DMS153 (cell line): ENCODE measurements around the gene HPCAL4.
A peak's percentile ranks its signal among the peaks of the same experiment; 100 is the strongest.

Experiments used
- DNase-seq: peaks from one replicate; lab custom pipeline; 2025; lab: John Stamatoyannopoulos, UW

HPCAL4 gene

DNA sequence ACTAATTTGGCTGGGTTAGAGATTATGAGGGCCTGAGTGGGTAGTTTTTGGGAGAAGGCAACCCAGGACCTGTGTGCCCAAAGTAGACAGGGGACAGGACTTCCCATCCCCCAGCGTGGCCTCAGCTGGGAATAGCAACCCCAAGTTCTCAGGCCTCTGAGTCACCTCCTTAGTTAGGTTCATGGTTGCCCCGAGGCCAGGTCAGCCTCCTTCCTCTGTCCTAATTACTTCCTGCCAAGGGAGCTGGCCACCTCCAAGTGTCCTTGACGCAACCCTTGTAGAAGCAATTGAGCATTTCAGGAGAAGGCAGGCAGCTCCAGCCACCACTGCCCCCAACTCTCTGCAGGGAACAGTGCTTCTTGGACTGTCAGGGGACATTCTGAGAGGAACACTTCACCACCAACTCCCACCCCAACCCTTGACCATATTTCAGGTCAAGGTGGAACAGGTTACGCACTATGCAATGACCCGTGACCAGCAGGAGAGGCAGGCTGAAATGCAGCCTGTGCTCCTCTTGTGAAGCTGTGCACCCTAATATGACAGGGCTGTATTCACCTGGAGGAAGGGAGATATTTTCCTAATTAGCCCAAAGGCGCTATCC is 14.2 kb downstream of the HPCAL4 start:
- DNase-seq = no peak

DNA sequence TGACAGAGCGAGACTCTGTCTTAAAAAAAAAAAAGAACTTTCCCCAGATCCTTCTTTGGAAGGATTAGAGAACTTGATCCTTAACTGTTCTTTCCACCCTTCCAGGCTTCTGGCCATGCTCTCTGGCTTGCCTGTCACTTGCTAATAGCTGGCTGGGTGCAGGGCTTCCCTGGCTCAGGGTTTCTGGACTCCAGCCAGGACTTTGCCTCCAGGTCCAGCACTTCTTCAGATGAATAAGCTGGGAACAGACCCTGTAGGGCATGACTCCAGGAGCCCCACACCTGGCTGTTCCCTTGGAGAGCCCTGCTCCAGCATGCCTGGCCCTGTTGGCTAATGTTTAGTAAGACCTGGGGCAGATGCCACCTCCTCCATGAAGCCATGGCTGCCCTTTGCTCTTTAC is 16.0 kb downstream of the HPCAL4 start:
- no peak for DNase-seq

DNA sequence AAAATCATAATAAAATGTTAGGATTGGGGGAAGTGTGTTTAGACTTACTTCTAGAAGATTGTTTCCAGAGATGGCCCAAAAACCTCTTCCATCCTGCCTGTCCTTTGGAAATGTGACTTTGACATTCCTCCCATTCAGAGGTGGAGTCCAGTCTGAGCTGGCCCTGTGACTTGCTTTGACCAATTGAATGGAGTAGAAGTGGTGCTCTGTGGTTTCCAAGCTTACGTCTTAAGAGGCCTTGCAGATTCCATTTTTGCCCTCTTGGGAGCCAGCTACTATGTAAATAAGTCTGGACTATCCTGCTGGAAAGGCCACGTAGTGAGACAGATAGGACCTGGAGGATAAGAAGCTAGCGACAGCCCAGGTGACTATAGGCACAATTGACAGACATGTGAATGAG is 18.0 kb downstream of the HPCAL4 start:
- no peak for DNase-seq

DNA sequence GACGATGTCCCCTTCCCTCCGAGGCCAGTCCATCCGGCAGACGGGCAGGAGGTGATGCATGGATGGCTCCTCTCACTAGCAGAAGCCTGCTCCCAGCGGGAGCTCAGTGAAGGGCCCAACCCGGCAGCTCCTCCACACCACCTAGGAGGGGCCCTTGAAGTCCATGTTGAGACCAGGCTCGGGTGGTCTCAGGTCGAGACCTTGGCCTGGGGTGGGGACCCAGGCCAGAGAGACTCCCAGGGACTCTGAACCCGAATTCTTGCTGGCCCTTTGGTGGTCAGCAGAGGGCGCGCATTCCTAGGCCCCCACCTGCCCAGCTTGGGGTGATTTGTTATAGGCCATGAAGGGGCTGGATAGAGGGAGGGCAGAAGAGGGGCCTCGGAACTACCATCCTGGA is 18.7 kb downstream of the HPCAL4 start:
- DNase-seq = no peak

DNA sequence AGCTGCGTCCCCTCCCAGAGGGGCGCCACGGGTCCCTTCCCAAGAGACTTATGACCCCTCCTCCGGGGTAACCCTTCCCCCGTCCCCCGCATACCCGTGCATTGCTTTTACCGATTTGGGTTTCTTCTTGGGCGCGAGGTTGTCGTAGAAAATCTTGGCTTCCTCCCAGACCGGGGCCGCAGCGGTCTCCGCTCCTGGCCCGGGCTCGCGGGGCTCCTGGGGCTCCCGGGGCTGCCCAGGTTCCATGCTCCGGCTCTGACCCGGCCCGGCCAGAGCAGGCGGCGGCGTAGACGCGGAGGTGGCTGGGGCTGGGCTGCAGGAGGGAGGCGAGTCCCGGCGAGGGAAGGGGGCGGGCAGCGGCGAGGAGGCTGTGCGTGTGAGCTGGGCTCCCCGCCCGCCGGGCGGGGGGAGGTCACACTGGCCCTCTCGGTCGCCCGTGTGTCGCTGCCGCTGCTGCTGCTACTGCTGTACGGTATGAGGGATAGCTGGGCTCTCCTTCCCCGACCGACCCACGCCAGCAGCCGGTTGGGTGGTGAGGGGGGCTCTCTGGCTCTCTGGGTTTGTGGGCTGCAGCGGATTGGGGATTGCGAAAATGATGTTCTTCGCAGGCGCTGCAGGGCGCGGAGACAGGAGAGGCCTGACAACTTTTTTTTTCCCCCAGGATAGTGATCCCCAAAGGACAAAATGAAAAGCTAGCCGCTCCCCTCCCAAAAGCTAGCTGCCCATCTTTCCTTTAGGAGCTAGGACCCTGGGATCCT is 19.3 kb downstream of the HPCAL4 start, which contains the start of gene NT5C1A:
Gene NT5C1A (minus strand): TSS at position 315 of the 758 bp plus-strand sequence. CDS start 69 bp downstream, at position 246.
- DNase-seq = no peak

DNA sequence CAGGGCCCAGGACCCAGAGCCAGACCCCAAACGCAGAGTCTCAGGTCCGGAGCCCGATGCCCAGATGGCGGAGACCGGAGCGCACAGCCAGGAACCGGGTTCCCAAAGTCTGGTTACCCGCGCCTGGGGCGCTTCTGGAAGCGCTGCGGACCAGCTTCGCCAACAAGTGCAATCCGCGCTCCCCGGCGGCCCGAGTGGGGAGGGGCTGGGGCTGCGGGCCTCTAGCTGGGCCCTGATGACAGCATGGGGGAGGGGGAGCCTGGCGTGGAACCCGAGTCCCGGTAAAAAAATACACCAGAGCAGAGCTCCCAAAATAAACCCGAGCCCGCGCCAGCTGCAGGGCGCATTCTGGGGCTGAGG is 19.8 kb downstream of the HPCAL4 start:
- DNase-seq = no peak

DNA sequence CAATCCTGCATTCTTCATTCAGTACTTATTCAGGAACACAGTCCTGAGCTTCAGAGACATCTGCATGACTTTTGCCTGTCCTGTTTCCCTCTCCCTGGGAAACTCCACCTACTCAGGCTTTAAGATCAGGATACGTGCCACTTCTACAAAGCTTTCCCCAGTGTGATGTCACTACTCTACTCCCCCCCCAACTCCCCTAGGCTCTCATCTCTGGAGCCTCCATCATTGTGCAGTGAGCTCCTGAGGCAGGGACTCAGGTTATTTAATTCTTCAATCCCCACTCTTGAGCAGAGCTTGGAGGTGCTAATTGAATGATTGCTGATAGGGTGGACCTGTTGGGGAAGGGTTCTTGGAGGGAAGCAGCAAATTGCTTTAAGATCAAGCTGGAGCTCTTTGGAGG is 20.5 kb downstream of the HPCAL4 start:
- no peak for DNase-seq

DNA sequence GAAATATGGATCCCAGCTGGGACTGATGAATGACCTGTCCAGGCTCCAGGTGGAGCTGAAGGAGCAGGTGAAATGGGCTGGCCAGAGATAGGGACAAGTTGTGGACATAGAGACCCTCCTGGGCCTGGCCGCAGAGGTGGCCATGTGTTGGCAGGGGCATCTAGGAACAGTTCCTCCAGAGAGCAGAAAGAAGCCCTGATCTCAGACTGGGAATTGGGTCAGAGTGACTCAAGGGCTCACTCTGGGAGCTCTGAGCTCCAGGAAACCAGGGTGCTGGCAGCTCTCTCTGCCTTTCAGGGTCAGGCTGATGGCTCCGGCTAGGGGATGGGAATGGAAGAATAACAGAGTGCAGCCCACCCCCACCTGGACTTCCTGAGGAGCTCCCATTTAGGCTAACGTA is 22.3 kb downstream of the HPCAL4 start:
- DNase-seq = no peak

DNA sequence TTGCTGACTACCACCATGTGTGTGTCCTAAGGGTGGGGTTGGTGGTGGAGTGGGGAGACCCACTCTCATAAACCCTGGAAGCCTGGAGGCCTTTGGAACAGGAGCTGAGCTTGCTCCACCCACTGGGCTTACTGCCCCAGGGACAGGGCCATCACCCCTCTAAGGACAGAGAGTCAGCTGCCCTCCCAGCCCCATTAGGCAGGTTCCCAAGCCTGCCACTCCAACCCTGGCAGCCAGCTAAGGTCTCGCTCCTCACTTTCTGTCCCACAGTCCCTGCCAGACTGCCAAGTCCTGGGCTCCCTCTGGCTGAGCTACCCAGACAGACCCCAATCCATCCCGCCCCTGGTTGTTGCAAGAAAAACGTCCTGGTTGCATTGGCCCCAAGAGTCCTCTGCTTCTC is 23.1 kb downstream of the HPCAL4 start:
- no peak for DNase-seq

DNA sequence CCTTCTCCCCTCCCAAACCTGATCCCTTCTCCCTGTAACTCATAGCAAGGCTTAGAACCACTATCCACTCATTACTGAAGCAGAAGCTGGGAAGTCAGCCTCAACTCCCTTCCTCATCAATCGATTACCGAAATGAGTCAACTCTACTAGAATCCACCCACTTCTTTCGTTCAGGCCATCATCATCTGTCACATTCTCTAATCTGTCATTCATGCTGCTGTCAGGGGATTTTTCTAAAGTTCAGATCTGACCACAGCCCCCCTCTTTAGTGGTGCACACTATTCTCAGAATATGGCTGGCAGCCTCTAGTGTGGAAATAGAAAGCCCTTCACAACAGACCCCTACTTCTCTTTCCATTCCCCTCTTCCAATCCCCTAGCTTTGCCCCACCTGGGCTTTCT is 24.5 kb downstream of the HPCAL4 start:
- no peak for DNase-seq

DNA sequence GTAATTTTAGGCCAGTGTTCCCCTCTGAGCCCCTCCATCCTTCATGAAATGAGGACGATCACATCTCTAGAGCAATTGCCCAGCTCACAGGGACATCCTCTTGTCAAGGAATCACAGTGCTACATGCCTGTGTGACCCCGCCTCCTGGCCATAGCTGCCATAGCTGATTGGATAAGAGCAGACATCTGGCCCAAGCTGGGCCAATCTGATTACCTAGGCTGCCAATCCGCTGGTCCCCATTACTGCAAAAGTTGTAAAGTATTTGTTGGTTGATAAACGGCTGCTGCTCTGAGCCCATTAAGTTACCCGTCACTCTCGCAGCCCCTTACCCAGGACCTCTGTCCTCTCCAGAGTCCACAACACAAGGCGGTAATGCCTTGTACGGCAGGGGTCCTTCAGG is 27.7 kb downstream of the HPCAL4 start:
- DNase-seq = no peak

DNA sequence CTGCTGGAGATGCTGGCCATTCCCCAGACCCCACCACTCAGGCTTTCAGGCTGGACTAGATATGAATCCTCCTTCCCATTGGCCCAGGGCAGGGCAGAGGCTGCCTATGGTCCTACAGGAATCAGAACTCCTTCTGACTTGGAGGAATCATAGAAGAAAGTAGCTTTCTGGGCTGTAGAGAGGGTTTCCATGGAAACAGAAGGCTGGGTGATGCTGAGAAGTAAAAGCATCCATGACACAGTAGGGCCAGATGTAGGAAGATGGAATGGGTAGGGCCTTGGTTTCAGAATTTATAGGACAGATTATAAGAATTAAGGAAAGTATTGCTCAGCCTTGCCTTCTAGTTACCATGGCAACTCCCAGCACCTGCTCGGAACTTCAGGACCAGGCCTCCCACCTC is 28.4 kb downstream of the HPCAL4 start:
- no peak for DNase-seq

DNA sequence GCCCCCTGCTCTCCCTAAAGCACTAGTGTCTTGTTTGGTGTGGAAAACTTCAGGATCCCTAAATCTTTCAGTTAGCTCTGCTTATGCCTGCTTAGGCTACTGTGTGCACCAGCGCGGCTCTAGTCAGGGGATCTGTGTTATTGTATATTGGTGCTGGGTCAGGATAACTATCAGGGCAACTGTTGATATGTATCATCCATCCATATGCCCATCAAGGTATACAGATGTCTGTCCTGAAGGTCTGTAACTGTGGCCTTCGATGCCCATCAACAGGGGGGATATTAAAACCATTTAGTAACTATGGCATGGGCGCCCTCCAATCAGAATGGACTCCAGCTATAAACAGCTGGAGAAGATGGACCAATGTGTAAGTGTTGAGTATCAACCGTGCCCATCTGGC is 31.7 kb downstream of the HPCAL4 start:
- DNase-seq = no peak

DNA sequence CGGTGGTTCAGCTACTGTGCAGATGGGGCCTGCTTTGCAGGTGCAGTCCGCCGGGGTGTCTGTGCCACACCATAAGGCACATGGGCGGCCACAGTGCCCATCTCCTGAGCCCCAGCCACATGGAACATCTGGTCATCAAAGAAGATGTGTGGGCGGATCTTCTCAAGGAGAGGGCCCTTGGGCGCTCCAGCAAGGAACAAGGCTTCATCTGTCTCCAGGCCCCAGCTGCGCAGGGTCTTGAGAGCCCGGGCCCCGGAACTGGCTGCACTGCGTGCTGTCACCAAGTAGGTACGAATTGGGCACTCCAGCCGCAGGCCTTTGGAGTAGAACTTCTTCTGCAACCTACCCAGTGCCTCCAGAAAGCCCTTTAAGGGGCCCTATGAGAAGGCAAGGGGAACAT is 32.1 kb downstream of the HPCAL4 start:
- DNase-seq = no peak

DNA sequence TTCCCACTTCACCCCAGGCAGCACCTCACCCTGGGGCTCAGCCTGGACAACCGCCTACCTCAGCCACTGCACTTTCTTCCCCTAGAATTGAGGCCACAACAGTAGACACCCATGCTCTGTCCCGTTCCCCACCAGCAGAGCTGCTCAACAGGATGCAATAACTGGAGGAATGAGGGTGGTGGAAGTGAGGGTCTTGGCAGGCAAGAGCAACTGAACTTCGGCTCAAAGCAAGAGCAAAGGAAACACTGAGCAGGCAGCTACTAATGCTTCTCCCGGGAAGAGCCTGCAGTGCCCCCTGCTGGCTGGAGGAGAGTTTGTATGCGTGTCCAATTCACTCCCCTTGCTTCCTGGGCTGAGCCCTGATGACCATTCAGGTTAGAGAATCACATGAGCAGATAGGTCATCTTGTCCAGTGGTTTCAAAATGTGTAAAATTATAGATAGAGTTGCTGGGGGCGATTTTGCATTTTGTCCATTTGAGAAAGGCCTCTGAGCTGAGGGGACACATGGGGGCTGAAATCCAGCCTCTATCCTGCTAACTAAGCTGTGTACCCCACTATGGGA is 33.2 kb downstream of the HPCAL4 start:
- peak; percentile 67 for DNase-seq

DNA sequence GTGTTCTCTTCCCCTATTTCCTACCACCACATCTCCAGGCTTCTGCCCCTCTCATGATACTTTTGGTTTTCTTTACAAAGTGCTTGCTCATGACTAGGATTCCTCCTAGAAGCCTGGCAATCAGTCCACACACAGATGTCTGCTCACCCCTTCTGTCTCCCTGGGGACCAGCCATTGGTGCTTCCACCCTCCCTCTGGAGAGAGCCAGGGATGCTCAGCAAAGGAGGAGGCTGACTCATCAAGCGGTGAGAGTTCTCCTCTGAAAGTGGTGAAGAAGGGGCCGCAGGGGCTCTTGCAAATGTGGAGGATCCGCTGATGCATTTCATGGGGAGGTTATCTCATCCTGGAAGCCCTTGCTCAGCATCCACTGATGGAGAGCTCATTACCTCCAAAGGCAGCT is 33.8 kb downstream of the HPCAL4 start:
- no peak for DNase-seq

DNA sequence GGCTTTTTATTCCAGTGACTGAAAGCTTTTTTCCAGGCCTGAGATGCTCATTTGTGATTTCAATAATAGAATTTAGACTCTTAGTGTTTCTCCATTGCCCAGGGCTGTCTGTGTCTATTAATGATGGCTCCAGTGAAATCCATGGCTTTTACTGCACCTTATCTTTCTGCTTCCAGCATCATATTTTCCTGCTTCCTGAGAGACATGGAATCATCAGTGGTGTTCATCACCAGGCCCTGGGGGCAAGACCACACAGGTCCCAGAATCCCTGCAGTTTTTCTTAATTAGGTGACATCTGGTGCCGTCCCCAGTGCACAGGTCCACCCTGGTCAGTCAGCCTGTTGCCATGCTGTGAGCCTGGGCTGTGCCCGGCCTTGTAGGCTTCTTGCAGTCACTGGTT is 34.8 kb downstream of the HPCAL4 start:
- DNase-seq = no peak

DNA sequence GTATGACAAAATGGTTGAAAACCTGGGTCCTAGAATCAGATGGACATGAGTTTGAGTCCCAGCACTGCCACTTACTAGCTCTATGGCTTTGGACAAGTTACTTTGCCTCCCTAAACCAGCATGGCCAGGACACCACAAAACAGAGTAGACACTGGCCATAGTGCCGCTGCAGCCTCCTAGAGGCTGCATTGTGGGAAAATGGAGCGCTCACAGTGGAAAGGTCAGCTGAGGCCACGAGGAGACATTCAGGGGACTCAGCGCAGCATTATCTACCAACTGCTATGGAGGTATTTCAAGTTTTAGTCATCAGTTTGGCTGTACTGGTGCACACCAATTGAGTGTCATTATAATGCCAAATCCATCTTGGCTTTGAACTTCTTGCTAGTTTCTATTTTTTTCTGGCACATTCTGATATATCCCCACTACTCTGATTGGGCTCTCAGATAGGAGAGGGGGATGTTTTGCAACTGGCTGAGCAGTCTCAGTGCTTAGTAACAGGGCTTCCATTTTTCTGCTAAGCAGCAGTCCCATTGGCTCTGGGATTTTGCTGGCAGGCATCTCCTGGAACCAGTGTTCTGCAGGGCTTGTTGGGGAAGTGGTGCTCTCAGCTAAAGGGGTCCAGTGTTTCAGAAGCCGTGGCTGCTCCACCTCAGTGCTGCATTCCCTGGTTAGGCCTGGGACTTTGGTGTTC is 35.5 kb downstream of the HPCAL4 start:
- no peak for DNase-seq

DNA sequence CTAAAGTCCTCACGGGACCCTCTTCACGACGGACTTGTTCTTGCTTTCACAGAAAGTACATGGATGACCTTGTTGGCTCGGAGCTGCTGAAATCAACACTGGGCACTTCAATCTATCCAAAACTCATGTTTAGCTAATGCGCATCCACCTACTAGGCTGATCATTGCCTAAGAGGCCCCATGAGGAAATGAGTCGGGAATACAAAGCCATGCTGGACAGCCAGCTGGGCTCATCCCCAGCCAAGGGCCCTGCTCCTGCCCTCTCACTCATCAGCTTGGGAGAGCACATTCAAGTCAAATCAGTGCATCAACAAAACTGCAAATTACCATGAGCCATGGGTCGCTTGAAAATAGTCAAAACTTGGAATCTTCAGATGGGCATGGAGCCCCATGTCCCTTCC is 36.9 kb downstream of the HPCAL4 start:
- no peak for DNase-seq

DNA sequence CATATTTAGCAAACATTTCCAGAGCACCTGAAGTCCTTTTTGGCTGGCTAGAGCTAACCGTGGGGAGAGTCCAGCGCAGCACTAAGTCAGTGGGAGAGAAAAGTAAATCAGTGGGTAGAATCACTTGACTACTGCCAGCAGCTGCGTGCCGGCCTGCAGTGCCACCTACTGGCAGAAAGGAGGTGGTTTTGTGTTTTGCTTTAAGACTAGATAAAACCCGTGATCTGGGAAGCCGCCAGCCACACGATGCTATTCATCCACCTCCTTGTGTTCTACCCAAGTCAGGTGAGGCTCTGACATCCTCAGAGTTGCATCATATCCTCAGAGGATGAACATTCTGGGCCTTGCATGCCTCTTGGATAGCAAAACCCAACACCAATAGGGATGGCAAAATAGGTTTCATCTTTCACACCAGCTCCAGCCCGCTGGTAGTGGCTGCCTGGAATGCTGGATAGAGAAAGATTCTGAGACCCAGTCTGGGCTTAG is 37.6 kb downstream of the HPCAL4 start:
- peak; percentile 82 for DNase-seq

DNA sequence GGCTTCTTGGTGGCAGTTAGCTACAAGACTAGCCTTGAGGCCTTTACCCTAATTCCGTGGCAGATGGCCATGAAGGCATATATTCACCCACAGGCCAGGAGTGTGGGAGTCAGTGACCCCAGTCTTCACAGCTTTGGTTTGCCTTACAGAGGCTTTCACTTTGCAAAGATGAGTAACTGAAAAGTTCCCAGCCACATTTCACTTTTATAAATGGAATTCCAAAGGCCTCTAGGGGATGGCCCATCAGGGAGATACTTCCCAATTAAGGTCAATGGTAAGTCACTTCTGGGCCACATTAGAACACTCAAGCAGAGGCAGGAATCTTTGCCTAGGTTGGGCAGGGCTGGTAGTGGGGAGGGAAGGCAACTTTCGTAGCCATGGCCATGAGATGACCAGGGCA is 38.7 kb downstream of the HPCAL4 start:
- no peak for DNase-seq

DNA sequence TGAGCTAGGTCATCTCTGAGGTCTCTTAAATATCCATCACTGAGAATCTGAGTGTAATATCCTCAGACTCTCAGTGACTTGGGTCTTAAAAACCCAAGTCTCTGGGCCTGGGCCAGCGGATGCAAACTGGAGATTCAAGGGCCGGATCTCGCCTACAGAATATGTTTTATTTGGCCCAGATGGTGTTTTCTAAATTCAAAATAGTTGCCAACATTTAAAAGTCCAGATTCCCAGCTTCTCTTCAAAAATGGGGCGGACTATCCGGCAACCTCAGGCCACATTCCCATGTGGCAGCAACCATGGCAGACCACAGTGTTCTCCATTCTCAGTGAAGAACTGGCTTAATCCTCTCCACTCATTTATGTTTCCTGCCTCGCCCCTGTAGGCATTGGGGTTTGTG is 39.1 kb downstream of the HPCAL4 start:
- no peak for DNase-seq

DNA sequence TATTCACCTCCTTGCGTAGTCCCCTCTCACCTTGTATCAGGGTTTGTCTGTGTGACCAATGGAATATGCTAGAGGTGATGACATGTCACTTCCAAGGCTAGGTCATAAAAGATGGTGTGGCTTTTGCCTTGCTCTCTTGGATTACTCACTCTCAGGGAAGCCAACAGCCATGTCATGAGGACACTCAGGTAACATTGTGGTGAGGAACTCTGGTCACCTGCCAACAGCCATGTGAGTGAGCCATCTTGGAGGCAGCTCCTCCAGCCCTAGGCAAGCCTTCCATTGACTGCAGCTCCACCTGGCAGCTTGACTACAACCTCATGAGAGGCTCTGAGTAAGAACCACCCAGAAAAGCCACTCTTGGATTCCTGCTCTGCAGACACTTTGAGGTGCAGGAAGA is 40.8 kb downstream of the HPCAL4 start:
- DNase-seq = no peak
